ENCODE measurements around the gene AUTS2.
A peak's percentile ranks its signal among the peaks of the same experiment; 100 is the strongest.
"Not testable (repeated sequence)": the region's sequence is repeated elsewhere in the genome, so short reads cannot be mapped to it uniquely, and the experiment has no call there.

Gene AUTS2

DNA sequence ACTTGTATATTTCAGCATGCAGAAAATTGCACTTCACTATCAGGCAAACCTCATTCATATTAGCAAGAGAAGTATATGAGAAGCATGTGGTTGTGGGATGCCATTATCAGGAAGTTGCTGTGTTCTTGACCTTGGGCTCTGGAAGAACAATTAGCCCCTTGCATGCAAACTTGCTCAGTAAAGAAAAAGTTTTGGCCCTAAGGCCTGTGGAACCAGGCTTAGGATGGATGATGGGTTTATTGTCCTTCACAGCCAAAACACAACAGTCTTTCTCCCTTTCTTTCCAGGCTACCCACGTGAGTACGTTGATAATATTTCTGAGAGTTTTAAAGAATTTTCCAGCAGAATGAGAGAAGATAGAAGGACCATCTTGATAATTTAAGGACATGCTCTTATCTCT lies 166.4 kb downstream of the AUTS2 start:
- DNase-seq, result no peak

DNA sequence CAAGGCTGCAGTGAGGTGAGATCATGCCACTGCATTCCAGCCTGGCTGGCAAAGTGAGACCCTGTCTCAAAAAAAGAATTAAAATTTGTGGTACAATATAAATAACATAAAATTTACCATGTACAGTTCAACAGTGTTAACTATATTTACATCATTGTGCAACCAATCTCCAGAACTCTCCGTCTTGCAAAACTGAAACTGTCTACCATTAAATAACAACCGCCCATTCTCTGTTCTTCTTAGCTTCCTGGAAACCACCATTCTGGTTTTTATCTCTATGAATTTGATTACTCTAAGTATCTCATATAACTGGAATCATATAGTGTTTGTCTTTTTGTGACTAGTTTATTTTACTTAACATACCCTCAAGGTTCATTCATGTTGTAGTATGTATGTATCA lies 167.6 kb downstream of the AUTS2 start:
- no peak for DNase-seq

DNA sequence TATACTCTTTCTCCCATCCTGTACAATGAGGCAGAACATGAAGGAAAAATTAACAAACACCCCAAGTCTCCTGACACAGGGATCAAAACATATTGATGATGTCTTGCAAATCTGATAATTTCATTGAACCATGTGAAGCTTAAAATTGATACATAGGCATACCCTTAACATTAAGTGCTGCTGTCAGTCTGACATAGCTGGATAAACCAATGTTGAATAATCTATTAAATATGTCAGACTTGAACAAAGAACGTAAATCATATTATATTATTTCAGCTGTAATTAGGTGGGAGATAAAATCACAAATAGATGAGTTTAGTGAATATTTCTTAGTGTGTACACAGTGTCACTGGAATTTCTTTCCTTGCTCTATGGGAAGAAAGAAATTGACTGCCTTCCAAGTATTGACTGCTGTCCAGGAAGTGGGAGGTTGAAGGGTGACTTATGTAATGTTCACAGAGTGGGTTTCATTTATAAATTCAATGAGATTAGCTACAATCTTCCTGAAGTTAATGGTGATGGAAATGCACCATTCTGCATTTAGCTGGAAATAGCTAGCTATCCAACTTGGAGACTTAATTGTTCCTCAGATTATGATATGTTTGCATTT lies 170.8 kb downstream of the AUTS2 start:
- DNase-seq, result no peak

DNA sequence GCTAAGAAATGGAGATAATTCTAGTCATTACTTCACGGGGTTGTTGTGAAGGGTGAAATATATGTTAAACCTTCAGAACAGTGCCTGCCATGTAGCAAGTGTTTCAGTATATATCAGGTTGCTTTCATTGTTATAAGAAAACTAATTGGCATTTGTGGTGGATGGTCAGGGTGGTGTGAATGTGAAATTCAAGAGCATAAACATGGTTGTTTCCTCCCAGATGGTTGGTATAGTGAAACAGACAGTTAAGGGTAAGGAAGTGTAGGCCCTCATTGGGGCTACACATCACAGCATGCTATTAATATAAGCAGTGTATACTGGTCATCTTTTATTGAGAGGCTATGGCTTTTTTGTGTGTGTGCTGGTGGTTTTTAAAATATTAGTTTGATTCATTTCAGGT lies 171.6 kb downstream of the AUTS2 start:
- no peak for DNase-seq

DNA sequence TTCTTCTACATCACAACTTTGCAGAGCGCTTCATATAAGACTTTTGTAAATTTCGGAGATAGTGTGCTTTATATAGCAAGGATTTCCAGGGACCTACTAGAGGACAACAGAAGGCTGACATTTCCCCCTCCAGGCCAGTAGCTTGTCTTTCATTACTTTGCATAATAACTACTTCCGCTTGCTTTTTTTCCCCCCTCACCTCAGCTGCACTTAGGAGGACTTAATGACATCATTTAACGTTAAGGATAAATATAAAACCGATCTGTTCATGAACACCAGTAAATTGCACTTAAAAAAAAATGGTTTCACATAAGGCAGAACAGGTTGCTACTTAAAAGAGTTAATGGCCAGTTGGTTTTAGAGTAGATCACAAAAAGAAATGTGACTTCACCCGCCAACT lies 172.3 kb downstream of the AUTS2 start:
- peak; percentile 52 to 68 for DNase-seq

DNA sequence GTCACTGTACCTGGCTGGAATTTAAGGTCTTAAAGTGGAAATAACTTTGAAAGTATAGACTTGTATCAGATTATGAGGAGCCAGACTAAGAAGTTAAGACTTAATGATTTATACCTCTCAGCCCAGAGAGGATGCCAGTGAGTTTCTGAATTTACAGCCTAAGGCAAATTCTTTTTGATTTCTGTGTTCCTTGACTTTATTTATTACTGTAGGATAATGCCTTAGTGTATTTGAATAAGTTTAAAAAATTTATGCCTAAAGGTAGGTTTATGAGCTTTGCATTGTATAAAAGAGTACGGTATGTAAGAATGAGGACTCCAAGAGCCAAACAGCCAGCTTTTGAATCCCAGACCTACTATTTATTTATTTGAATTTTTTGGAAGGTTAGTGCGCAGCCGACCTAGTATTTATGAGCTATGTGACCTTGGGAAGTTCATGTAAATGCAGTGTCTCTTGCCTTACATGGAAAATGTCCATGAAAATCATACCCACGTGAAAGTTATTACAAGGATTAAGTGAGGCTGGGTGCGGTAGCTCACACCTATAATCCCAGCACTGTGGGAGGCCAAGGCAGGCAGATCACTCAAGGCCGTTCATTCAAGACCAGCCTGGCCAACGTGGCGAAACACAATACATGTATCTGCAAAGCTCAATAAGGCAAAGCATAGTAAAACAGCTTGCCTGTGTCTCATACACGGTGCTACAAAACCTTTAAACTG lies 174.6 kb downstream of the AUTS2 start:
- DNase-seq, result peak; percentile 29 to 68

DNA sequence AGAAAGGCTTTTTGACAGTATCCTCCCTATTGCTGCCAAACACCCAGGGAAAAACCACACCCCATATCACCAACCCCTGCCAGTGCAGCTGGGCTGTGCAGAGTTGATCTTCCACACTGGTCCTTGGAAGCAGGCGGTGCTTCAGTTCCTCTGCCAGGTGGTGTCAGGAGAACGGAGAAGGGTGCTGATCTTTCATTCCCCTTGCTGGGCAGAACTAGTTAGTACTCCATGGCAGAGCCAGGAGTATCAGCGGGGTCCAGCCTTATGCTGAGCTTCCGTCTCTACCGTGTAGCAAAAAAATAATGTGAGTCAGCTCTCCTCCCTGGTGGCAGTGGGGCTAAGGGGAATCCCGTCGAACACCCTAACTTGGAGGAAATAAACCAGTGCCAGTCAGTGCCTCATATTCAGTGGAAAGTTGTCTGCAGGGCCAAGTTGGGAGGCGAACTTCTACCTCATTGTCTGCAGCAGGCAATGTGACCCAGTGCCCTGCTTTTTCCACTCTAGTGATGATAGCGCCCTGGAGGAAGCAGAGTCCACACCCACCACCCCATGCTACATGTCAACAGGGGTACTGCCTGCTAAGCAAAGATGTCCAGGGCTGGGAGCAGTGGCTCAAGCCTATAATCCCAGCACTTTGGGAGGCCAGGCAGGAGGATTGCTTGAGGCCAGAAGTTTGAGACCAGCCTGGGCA lies 175.4 kb downstream of the AUTS2 start:
- peak; percentile 44 to 67 for DNase-seq

DNA sequence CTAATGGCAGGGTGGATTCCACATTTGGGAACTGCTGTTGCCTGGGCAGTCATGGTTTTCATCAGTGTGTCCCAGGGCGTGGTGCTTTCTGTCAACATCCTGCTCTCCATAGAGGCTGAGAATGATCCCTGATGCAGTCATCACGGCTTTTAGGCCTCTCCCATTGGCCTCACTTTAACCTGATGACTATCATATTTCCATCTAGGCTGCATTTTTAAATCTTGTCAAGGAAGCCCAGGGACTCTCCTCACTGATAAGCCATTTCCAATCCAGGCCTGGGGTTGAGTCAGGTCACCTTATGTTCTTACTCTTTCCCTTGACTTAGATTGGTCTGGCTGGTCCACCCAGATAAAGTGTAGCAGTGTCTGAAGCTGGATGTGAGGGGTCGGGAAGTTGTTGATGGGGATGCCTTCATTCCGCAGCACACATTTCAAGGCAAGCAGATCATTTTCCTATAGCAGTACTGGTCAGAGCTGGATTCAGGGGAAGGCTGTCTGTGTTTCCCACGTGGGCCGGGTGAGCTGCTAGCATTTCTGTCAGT lies 177.0 kb downstream of the AUTS2 start:
- DNase-seq, result peak; percentile 20 to 48

DNA sequence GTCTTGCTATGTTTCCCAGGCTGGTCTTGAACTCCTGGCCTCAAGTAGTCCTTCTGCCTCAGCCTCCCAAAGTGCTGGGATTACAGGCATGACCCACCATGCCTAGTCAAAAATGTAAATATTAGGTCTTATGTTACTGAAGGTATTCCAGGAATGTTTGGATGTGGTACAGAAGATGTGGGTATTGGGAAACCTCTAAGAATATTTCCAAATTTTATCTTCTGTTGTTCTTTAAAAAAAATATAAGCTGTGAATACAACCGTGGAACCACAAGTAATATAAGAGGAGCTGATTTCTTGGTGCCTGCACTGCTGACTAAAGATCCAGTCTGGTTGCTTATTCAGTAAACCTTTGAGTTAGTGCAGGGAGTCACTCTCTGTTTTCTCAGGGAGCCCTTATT lies 178.3 kb downstream of the AUTS2 start:
- peak in 1 of 2 experiments; percentile 42 for DNase-seq

DNA sequence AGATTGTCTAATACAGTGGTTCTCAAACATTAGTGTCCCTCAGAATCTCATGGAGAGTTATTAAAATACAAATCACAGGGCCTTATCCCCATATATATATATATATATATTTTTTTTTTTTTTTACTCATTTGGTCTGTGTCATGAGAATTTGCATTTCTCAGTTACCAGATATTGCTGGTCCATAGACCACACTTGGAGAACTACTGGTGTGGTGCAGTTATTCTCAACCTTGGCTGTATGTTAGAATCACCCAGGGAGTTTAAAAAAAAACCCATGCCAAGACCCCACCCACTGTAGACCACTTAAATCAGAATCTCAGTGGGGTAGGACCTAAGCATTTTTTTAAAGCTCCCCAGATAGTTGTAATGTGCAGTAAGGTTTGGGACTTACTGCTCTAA lies 179.9 kb downstream of the AUTS2 start:
- DNase-seq, result no peak

DNA sequence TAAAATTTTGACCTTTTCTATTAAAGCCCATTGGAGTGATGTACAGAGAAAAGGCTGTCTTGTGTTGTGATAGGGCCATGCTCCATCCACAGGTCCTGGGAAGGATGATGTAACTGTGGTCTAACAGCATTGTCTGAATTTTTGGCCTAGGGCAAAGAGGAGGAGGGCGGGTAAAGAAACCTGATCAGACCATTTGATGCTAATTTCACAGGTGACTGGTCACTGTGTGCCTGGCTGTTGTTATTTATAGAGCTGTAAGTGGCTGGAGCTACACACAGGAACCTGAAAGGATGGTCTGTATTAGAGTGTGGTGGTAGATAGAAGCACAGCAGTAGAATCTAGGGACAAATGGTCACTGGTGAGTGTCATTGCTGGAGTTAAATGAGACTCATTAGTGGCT lies 182.1 kb downstream of the AUTS2 start:
- peak; percentile 96 to 97 for DNase-seq

DNA sequence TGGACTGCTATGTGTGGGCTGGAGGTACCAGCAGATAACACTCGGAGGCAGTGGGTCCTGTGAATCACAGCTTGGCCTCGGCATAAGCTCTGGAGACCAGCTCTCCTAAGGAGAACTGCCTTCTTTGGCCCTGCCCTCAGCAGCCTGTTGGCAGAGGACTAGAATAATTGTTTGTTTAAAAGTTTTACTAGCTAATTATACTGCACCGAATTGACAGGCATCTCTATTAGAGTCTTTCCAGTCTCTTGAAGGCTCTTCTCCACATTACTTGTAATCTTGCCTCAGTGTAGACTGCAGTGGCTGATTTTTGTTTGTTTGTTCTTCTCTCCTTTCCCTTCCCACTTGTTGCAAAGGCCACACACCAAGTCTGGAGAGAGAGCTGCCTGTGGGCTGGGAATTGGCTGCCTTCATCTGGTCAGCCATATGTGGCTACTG lies 183.2 kb downstream of the AUTS2 start:
- DNase-seq, result peak in 1 of 2 experiments; percentile 27

DNA sequence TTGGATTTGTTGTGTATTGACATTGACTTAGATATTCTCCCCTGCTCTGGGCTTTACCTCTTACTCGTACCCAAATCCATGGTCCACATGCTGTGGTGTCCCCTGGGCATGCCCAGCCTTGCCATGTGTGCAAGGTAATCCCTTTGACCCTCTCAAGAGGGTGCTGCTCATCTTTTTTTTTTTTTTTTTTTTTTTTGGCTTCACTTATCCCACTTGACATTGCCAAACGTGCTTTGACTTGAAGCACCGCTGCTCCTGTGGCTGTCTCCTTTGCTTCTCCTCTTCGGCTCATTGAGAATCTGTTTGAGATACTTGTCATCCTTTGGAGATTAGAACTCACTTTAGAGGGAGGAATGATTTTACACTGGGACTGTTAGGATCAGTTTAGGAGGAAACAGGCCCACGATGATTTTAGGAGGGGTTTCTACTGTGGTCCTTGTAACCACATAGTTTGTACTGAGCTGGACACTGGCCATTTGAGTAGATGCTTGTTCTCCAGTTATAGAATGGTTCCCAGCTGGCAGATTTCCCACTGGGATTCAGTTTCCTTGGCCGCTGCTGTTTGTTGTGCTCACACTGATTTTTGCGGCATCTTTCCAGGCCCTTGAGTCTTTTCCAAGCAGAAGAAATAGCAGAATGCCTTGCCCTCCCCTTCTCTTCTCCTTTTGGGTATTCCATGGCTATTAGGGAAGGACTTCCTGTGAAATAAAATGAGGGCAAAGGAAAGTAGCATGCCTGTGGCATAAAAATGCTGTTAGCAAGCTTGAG lies 184.8 kb downstream of the AUTS2 start:
- peak in 1 of 2 experiments; percentile 41 for DNase-seq

DNA sequence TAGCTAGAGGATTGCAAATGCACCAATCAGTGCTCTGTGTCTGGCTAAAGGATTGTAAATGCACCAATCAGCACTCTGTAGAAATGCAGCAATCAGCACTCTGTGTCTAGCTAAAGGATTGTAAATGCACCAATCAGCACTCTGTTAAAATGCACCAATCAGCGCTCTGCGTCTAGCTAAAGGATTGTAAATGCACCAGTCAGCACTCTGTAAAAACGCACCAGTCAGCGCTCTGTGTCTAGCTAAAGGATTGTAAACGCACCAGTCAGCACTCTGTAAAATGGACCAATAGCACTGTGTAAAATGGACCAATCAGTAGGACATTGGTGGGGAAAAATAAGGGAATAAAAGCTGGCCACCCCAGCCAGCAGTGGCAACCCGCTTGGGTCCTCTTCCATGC lies 187.9 kb downstream of the AUTS2 start:
- not testable (repeated sequence) for DNase-seq

DNA sequence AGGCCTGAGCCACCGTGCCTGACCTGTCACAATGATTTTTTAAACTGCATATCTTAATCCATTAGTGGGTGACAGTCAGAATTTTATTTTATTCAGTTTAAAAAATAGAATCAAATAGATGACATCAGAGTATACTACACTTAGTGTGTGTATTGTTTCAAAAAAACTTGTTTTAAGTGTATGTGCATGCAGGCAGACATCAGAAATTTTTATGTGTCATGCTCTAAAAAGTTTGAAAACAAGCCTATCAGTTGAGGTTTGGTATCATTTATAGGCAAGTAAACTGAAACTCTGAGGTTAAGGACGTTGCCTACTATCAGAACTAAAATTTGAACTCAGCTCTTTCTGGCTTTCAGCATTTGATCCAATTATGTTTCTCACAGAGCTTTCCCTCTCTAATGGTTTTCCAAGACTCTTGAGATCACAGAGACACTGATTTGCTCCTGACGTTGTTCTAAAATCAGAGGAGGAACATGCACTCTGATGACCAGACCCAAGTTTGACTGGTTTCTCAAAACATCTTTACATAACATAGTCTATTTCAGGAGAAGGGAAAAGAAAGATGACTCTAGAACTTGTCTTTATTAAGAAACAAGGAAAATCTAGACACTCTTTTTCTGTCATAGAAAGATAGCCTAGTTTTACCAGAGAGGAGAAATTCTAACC lies 188.6 kb downstream of the AUTS2 start:
- no peak for DNase-seq

DNA sequence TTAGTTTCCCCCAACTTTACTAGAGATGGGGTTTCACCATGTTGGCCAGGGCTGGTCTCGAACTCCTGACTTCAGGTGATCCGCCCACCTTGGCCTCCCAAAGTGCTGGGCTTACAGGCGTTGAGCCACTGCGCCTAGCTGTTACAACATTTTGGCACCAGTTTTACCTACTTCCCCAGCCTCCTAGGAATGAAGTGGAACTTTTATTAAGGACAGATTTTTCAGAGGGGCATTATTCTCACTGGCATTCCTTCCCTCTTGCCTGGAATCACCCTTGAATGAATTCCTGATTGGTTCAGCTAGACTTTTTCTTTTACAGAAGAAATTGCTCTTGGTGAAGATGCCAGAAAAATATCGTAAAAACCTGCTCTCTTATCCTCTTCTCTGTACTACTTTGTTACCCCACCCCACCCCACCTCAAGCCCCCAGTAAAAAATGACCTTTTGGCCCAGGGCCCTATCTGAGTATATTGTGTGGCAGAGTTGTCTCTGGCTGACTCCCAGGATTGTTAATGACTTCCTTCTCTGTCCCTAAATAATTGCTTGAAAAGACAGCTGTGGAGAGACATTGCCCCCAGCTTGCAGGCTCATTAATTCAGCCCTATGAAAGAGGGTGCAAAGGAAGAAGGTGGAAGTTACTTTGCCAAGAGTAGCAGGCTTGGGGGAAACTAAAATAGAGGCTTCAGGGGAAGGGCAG lies 189.6 kb downstream of the AUTS2 start:
- DNase-seq, result no peak

DNA sequence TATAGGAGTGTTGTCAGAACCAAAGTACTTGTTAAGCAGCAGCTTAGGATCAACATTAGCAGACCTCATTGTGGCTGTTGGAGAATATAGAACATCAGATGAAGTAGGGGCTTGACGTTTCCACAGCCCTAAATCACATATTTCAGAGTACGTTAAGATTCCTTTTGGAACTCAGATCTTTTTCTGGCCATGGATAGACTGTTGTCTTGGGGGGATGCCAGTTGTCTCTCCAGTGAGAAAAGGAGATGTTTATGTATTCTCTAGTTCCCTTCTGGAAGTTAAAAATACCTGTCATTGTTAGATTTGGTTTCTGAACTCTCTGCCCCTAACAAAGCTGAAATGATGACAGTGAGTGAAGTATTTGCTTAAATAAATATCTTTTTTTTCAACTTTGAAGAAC lies 191.3 kb downstream of the AUTS2 start:
- no peak for DNase-seq

DNA sequence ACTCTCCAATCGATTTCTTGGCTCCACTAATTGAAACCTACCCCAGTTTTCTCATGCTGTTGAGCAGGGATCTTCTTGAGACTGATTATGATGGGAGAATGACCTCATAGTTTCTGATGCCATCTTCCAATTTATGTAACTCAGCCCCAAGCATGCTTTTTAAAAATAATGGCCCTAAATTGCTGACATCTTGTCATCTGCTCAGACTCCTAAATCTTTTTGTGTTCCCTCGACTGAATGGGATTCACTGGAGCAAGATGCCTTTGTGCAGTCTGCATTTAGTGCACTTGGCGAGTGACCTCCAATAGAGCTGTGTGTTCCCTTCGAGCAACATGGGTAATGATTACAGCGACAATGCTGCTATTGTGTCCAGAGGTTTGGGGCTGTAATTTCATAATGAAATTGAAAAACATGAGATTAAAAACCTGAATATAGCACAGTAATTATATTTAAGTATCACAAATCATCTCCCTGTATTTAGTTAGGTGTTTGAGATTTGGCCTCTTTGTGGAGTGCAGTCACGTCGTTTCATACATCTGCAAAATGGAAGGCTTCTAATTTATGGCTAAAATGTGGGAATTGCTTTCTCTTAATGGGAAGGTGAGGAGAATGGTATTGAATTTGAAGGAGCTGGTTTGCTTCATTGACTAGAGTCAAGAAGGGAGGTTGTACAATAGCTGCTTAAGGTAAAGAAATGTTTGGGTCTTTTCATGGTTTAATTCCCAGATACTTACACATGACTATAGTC lies 192.9 kb downstream of the AUTS2 start:
- no peak for DNase-seq

DNA sequence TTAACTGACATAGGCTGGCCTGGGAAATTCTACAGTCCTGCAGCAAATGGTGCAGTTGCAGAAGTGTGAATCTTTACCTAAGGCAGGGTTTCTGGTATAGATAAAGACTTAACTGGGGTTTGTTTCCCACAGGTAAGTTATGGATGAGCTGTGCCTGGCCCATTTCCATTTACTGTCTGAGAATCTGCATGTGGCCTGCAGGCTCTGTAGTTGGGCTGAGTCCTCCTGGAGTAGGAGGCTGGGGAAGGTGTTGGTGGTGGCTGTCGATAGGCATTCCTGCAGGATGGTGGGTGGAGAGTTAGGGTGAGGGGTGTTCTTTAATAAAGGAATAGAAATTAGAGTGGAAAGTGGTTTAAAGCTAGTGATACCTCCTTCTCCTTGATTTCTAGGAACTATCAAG lies 193.5 kb downstream of the AUTS2 start:
- DNase-seq, result peak in 1 of 2 experiments; percentile 23

DNA sequence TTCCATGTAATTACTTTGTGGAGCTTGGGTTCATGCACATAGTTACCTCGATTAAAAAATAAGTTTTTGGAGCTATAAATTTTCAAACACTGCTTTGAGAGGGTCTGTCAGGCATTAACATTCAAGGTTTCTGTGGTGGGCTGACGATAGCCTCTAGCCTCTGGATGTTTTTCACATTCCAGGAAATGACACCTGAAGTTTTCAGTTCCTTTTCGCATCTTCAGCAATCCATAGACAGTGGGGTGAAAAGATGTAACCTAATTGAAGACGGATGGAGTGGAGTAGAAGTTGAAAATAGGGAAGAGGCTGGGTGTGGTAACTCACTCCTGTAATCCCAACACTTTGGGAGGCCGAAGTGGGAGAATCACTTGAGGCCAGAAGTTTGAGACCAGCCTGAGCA lies 197.7 kb downstream of the AUTS2 start:
- no peak for DNase-seq

DNA sequence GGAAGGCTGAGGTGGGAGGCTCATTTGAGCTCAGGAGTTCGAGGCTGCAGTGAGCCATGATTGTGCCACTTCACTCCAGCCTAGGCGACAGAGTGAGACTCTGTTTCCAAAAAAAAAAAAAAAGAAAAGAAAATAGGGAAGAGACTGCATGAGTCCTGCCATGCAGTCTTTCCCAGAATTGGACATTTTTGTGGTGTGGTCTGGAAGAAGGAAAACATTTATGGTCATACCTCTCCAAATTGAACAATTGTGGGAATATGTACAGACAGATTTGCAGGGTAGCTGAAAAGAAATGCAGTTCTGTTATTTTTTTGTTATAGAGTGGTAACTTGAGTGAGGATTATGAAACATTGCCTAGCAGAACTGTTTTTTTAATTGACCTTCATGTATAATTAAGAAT lies 198.1 kb downstream of the AUTS2 start:
- no peak for DNase-seq

Measured in NCI-H526 (cell line).